Epithelial cell of proximal tubule (primary cell): ENCODE measurements around the gene NCAPG2. TPM values are rescaled to one million over a fixed set of nuclear protein-coding genes. Genes with fewer than 3 reads are reported as not detected.

ENCODE experiments used
- DNase-seq: peaks from one replicate; pipeline ENCODE4 v3.0.0-alpha.2; 2011; ENCODE audit warnings: low read depth
- H3K4me3 ChIP-seq: 2 replicates; pipeline ENCODE4 v1.5.1; 2011; ENCODE audit warnings: low read depth, mild to moderate bottlenecking, low read length
- total RNA-seq: library from RNA; depleted of rRNA; stranded (reverse); fragments of >200 nt; gene quantifications from 2 replicates; pipeline ENCODE4 v1.2.3, GENCODE V29; 2015
- TF ChIP-seq, protein P1 (sequence below): conservative IDR thresholded peaks from 2 replicates; pipeline ENCODE4 v1.5.1; 2012; ENCODE audit warnings: low read depth, mild to moderate bottlenecking, low read length

The NCAPG2 gene
- total RNA-seq, 1 donor from 2014 or later = 30.1 TPM

DNA sequence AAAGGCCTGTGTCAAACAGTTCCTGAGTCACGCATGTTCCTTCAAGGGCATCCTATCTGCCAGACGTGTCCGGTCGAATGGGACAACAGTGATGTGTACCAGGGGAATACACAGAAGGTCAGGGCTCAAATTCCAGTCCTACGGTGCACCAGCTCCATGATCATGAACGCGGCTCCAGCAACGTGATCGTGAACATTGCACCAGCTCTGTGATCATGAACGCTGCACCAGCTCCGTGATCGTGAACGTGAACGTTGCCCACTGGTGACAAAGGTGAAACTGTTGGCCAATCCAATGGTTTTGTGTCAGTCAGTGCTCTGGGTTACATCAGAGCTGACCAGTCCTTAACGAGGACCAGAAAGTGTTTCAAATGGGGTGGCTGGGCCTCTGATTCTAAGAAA lies 112.7 kb downstream of the NCAPG2 start:
- no peak for DNase-seq
- TF ChIP-seq, protein P1, sequence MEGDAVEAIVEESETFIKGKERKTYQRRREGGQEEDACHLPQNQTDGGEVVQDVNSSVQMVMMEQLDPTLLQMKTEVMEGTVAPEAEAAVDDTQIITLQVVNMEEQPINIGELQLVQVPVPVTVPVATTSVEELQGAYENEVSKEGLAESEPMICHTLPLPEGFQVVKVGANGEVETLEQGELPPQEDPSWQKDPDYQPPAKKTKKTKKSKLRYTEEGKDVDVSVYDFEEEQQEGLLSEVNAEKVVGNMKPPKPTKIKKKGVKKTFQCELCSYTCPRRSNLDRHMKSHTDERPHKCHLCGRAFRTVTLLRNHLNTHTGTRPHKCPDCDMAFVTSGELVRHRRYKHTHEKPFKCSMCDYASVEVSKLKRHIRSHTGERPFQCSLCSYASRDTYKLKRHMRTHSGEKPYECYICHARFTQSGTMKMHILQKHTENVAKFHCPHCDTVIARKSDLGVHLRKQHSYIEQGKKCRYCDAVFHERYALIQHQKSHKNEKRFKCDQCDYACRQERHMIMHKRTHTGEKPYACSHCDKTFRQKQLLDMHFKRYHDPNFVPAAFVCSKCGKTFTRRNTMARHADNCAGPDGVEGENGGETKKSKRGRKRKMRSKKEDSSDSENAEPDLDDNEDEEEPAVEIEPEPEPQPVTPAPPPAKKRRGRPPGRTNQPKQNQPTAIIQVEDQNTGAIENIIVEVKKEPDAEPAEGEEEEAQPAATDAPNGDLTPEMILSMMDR = no peak
- no peak overlapping the region for H3K4me3 ChIP-seq

DNA sequence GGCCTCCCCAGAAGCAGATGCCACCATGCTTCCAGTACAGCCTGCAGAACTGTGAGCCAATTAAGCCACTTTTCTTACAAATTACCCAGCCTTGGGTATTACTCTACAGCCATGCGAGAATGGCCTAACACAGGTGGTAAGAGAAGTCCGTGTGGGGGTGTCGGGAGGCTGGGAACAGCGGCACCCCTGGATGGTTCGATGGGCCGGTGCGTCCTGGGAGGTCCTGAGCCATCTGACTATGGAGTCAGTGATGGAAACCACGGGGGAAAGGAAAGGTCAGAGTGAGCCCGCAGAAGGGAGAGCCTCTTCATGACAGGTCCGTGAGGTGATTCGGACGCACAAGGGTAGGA lies 114.4 kb downstream of the NCAPG2 start:
- no peak for DNase-seq
- TF ChIP-seq, protein P1 = no peak

DNA sequence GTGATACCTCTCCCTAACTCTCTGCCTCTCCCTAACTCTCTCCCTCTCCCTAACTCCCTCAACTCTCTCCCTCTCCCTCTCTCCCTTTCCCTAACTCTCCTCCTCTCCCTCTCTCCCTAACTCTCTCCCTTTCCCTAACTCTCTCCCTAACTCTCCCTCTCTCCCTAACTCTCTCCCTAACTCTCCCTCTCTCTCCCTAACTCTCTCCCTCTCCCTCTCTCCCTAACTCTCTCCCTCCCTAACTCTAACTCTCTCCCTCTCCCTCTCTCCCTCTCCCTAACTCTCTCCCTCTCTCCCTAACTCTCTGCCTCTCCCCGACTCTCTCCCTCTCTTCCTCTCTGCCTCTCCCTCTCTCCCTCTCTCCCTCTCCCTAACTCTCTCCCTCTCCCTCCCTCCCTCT lies 115.0 kb downstream of the NCAPG2 start:
- TF ChIP-seq, protein P1 = no peak
- no peak overlapping the region for H3K4me3 ChIP-seq
- DNase-seq = no peak

More for the DNA sequence above, 114.4 kb downstream of the NCAPG2 start:
- no peak overlapping the region for H3K4me3 ChIP-seq

DNA sequence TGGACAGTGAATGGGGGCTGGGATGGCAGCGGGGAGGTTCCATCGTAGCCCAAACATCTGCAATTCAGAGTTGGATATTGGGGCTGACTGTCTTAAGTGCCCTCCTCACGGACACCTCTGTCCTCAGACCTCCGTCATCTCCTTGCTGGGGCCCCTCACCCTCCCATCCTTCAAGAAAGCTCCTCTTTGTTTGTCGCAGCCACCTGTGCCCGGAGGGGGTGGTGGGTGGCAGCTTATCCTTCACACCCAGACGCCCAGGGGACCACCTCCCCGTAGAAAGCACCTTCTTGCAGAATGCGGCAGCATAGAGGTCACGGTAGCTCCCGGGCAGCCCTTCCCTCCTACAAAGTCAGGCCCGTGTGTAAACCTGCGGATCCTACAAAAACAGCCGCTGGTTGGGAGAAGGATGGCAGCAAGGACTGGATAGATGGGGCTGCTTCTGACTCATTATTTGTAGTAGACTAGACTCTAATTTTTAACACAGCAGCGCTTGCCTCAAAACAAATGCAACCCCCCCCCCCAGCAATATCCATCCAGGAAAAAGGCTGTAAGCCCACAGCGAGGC lies 115.6 kb downstream of the NCAPG2 start:
- TF ChIP-seq, protein P1 = no peak
- no peak overlapping the region for H3K4me3 ChIP-seq
- DNase-seq = no peak

DNA sequence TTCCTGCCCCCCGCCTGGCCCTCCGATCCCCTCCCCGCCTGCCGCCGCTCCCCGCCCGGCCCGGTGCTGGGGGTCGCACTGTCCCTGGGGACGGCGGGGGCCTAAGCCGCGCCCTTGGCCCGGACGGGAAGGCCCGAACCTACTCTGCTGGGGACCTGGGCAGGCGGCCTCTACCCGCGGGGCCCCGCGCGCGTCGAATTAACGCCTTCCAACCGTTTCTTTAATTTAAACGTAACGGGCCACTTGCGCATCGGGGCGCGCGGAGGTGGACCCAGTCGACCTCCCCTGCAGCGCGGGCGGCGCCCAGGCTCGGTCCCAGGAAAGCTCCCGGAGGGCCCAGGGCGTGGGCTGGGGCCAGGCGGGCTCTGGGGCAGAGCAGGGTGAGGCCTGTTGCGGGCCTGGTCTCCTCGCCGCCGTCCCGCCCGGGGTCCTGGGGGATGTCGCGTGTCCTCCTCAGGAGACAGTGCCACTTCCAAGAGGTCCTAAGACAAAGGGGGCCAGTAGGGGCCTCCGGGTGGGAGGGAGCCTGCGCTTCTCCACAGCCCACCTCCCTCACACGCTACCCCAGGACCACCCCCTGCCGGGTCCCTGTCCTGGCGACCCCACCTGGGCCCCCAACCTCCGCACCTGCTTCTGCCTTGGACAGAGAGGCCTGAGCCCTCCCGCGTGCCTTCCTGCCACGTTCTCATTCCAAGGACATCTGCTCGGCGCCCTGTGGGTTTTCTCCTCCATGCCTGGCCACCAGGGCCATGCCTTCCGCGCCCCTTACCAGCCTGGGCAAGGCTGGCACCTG lies 116.3 kb downstream of the NCAPG2 start:
- TF ChIP-seq, protein P1 = no peak
- peak overlapping the region; percentile 47 for H3K4me3 ChIP-seq
- DNase-seq = no peak

DNA sequence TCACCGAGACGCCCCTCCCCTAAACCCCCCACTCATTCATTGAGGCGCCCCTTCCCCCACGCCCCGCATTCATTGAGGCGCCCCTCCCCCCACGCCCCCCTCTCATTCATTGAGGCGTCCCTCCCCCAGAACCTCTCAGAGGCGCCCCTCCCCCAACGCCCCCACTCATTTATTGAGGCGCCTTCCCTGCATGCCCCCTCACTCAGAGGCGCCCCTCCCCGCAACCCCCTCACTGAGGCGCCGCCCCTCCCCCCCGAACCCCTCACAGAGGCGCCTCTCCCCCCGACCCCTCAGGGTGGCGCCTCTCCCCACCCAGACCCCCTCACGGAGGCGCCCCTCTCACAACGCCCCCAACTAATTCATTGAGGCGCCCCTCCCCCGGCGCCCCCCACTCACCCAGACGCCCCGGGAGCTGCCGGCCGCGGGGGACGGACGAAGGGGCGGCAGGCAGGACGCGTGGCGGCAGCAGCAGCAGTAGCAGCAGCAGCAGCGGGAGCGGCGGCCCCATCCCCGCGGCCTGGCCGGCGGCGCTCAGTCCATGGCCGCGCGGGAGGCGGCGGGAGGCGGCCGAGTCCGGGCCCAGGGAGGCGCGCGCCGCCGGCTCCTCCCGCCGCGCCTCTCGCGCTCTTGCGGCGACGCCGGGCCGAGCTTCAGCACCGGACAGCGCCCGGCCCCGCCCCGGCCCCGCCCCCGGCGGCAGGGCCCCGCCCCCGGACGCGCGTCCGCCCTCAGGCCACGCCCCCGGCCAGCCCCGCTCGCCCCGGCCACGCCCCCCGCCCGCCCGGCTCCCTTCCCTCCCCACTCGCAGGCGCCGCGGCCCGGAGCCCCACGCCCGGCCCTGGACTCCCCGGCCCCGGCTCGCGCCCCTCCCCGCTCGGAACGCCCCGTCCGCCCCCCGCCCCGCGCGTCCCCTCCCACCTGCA lies 117.2 kb downstream of the NCAPG2 start, which contains the start of gene PTPRN2:
Gene PTPRN2 (minus strand): TSS at position 662 of the 923 bp plus-strand sequence.
- DNase-seq = no peak
- TF ChIP-seq, protein P1 = no peak
- peak within 1 kb of the TSS; percentile 47 for H3K4me3 ChIP-seq
